Measurements from ENCODE around the gene GLE1.
"Not testable (repeated sequence)": the region's sequence is repeated elsewhere in the genome, so short reads cannot be mapped to it uniquely, and the experiment has no call there.

GLE1 gene

DNA sequence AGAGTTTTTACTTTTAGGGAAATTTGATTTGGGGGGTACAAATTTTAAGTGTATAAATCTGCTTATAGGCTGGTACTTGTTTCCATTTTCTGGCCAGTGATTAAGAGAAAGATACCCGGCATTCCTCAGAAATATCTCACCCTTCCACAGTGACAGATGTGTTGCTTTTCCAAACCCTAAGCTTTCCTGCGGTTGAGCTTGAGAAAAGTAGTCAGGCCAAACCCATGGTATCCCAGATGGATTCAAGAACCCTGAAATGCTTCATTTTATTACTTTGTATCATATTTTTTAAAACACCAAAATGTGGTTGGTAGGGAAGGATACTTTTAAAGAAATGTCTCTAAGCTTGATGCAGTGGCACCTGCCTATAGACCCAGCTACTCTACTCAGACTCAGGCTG lies 71.4 kb downstream of the GLE1 start:
- no peak overlapping the region for H3K9ac ChIP-seq (ENCODE audit: low read length)

DNA sequence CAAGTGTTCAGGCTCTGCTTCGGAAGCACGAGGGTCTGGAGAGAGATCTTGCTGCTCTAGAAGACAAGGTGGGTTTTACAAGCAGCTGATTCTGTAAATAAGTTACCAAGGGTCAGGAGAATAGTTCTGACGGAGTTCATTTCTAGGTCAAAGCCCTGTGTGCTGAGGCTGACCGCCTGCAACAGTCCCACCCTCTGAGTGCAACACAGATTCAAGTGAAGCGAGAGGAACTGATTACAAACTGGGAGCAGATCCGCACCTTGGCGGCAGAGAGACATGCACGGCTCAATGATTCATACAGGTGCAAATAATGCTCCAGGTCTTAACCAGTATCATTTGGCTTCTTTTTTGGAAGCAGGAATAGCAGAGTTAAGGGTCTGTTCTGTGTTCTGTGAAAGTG lies 72.7 kb downstream of the GLE1 start:
- Histone ChIP-seq H3K9me3 (ENCODE audit: insufficient read depth, low read length) (no peaks in the 10 kb centered on the region), H3K9ac (ENCODE audit: low read length) (no peak overlapping the region), H3K27me3 (ENCODE audit: low read depth, low read length) (no peaks in the 10 kb centered on the region), H3K36me3 (replicated peaks; ENCODE audit: low read depth, low read length) (peaks cover 61% of the 10 kb centered on the region), H3K4me1 (ENCODE audit: low read length) (no peaks in the 10 kb centered on the region), H4K20me1 (ENCODE audit: insufficient read depth, low read length) (no peaks in the 10 kb centered on the region; the same call in 1 of the 2 replicates), H2AFZ (ENCODE audit: low read depth, low read length) (no peak overlapping the region), H3K79me2 (ENCODE audit: low read length) (no peaks in the 10 kb centered on the region), H3K4me3 (ENCODE audit: low read length) (no peak overlapping the region), H3K27ac (ENCODE audit: low read length) (no peak overlapping the region), H3K4me2 (ENCODE audit: low read length) (no peak overlapping the region)
- TF ChIP-seq, protein P1, sequence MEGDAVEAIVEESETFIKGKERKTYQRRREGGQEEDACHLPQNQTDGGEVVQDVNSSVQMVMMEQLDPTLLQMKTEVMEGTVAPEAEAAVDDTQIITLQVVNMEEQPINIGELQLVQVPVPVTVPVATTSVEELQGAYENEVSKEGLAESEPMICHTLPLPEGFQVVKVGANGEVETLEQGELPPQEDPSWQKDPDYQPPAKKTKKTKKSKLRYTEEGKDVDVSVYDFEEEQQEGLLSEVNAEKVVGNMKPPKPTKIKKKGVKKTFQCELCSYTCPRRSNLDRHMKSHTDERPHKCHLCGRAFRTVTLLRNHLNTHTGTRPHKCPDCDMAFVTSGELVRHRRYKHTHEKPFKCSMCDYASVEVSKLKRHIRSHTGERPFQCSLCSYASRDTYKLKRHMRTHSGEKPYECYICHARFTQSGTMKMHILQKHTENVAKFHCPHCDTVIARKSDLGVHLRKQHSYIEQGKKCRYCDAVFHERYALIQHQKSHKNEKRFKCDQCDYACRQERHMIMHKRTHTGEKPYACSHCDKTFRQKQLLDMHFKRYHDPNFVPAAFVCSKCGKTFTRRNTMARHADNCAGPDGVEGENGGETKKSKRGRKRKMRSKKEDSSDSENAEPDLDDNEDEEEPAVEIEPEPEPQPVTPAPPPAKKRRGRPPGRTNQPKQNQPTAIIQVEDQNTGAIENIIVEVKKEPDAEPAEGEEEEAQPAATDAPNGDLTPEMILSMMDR (IDR thresholded peaks at IDR 0.05; ENCODE audit: low read depth, low read length) = no peak
- TF ChIP-seq EZH2phosphoT487 (IDR thresholded peaks at IDR 0.05; ENCODE audit: low read depth) = no peak

More for the DNA sequence above, 71.4 kb downstream of the GLE1 start:
- Histone ChIP-seq H3K79me2 (ENCODE audit: low read length) (no peaks in the 10 kb centered on the region), H3K4me3 (ENCODE audit: low read length) (no peak overlapping the region), H3K4me2 (ENCODE audit: low read length) (no peak overlapping the region), H3K27me3 (ENCODE audit: low read depth, low read length) (no peaks in the 10 kb centered on the region), H3K27ac (ENCODE audit: low read length) (no peak overlapping the region), H4K20me1 (ENCODE audit: insufficient read depth, low read length) (no peaks in the 10 kb centered on the region; the same call in 1 of the 2 replicates), H3K4me1 (ENCODE audit: low read length) (no peaks in the 10 kb centered on the region), H3K9me3 (ENCODE audit: insufficient read depth, low read length) (no peaks in the 10 kb centered on the region), H2AFZ (ENCODE audit: low read depth, low read length) (no peak overlapping the region), H3K36me3 (replicated peaks; ENCODE audit: low read depth, low read length) (peaks cover 50% of the 10 kb centered on the region)
- no peak for TF ChIP-seq EZH2phosphoT487 (IDR thresholded peaks at IDR 0.05; ENCODE audit: low read depth)
- TF ChIP-seq, protein P1 (IDR thresholded peaks at IDR 0.05; ENCODE audit: low read depth, low read length) = no peak

DNA sequence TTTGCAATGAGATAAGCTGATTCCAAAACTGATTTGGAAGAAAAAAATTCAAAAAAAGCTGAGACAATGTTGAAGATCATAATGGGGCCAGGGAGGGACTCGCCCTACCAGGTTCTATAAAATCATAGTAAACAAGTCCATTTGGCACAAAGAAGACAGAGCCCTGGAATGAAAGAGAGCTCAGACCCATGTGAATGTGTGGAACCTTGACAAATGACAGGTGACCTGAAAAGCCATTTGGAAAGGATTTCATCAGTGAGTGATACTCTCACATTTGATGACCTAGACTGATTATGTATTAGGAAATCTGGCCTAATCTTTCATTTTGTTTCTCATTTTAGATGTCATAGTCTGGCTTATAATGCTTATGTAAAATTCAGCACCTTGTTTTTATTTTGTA lies 74.7 kb downstream of the GLE1 start:
- Histone ChIP-seq H3K4me1 (ENCODE audit: low read length) (no peaks in the 10 kb centered on the region), H3K4me2 (ENCODE audit: low read length) (no peak overlapping the region), H3K9ac (ENCODE audit: low read length) (no peak overlapping the region), H3K9me3 (ENCODE audit: insufficient read depth, low read length) (no peaks in the 10 kb centered on the region), H3K27me3 (ENCODE audit: low read depth, low read length) (no peaks in the 10 kb centered on the region), H3K4me3 (ENCODE audit: low read length) (no peak overlapping the region), H4K20me1 (ENCODE audit: insufficient read depth, low read length) (no peaks in the 10 kb centered on the region; the same call in 1 of the 2 replicates), H3K27ac (ENCODE audit: low read length) (no peak overlapping the region), H2AFZ (ENCODE audit: low read depth, low read length) (no peak overlapping the region), H3K79me2 (ENCODE audit: low read length) (no peaks in the 10 kb centered on the region), H3K36me3 (replicated peaks; ENCODE audit: low read depth, low read length) (peaks cover 70% of the 10 kb centered on the region)
- no peak for TF ChIP-seq EZH2phosphoT487 (IDR thresholded peaks at IDR 0.05; ENCODE audit: low read depth)
- TF ChIP-seq, protein P1 (IDR thresholded peaks at IDR 0.05; ENCODE audit: low read depth, low read length) = no peak

DNA sequence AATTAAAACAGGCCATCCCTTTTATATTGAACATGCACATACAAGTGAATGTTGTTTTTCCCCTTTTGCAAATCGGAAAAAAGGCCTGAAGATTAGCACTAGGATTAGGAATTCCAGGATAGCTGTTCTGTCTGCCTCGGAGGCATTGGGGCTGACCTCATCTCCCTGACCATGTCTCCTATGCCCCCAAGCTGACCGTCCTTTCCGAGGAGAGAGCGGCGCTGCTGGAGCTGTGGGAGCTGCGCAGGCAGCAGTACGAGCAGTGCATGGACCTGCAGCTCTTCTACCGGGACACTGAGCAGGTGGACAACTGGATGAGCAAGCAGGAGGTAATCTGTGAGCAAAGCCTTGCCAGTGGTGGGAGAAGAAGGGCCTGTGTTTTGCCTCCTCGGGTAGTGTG lies 76.2 kb downstream of the GLE1 start:
- Histone ChIP-seq H3K27me3 (ENCODE audit: low read depth, low read length) (no peaks in the 10 kb centered on the region), H3K27ac (ENCODE audit: low read length) (no peak overlapping the region), H3K4me2 (ENCODE audit: low read length) (no peak overlapping the region), H3K79me2 (ENCODE audit: low read length) (no peaks in the 10 kb centered on the region), H3K36me3 (replicated peaks; ENCODE audit: low read depth, low read length) (peaks cover 72% of the 10 kb centered on the region), H3K4me3 (ENCODE audit: low read length) (no peak overlapping the region), H3K4me1 (ENCODE audit: low read length) (no peaks in the 10 kb centered on the region), H4K20me1 (ENCODE audit: insufficient read depth, low read length) (no peaks in the 10 kb centered on the region; the same call in 1 of the 2 replicates), H2AFZ (ENCODE audit: low read depth, low read length) (no peak overlapping the region), H3K9me3 (ENCODE audit: insufficient read depth, low read length) (no peaks in the 10 kb centered on the region), H3K9ac (ENCODE audit: low read length) (no peak overlapping the region)
- TF ChIP-seq EZH2phosphoT487 (IDR thresholded peaks at IDR 0.05; ENCODE audit: low read depth) = no peak
- TF ChIP-seq, protein P1 (IDR thresholded peaks at IDR 0.05; ENCODE audit: low read depth, low read length) = no peak

DNA sequence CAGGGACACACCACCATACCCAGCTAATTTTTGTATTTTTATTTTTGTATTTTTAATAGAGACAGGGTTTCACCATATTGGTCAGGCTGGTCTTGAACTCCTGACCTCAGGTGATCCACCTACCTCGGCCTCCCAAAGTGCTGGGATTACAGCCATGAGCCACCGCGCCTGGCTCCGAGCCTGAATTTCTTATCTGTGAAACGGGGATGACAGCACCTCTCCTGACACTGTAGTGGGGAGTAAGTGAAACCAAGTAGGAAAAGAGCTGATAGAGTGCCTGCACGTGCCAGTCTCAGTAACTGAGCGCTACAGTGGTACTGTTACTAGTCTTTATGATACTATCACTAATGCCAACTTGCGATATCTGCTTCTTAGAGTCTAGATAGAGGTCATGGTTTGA lies 80.6 kb downstream of the GLE1 start:
- H2AFZ ChIP-seq (ENCODE audit: low read depth, low read length); H4K20me1 ChIP-seq (ENCODE audit: insufficient read depth, low read length); H3K9ac ChIP-seq (ENCODE audit: low read length); H3K4me2 ChIP-seq (ENCODE audit: low read length); H3K27me3 ChIP-seq (ENCODE audit: low read depth, low read length); H3K4me1 ChIP-seq (ENCODE audit: low read length); H3K9me3 ChIP-seq (ENCODE audit: insufficient read depth, low read length); H3K4me3 ChIP-seq (ENCODE audit: low read length); H3K27ac ChIP-seq (ENCODE audit: low read length); H3K79me2 ChIP-seq (ENCODE audit: low read length): not testable (repeated sequence)
- peaks cover 60% of the 10 kb centered on the region for H3K36me3 ChIP-seq (replicated peaks; ENCODE audit: low read depth, low read length)

DNA sequence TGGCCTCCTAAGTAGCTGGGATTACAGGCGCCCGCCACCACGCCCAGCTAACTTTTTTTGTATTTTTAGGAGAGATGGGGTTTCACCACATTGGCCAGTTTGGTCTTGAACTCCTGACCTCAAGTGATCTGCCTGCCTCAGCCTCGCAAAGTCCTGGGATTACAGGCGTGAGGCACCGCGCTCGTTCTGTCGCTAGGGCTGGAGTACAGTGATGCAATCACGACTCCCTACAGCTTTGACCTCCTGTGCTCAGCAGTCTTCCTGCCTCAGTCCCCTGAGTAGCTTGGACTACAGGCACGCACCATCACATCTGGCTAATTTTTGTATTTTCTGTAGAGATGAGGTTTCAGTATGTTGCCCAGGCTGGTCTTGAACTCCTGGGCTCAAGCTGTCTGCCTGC lies 82.4 kb downstream of the GLE1 start:
- H2AFZ ChIP-seq (ENCODE audit: low read depth, low read length); H3K9ac ChIP-seq (ENCODE audit: low read length); H4K20me1 ChIP-seq (ENCODE audit: insufficient read depth, low read length); H3K4me3 ChIP-seq (ENCODE audit: low read length); H3K27me3 ChIP-seq (ENCODE audit: low read depth, low read length); H3K79me2 ChIP-seq (ENCODE audit: low read length); H3K4me2 ChIP-seq (ENCODE audit: low read length); H3K9me3 ChIP-seq (ENCODE audit: insufficient read depth, low read length); H3K27ac ChIP-seq (ENCODE audit: low read length); H3K4me1 ChIP-seq (ENCODE audit: low read length): not testable (repeated sequence)
- H3K36me3 ChIP-seq (replicated peaks; ENCODE audit: low read depth, low read length) = peaks cover 53% of the 10 kb centered on the region

Measured in OCI-LY3 (cell line).